GM06990 (cell line): ENCODE measurements around the gene SLFN12.

Experiments used
- DNase-seq: peaks from one replicate; pipeline ENCODE4 v3.0.0-alpha.2; 2011; ENCODE audit not compliant: insufficient read length; ENCODE audit errors: extremely low read depth
- H3K27me3 ChIP-seq: replicated peaks from 2 replicates; pipeline ENCODE4 v1.6.0; 2011; ENCODE audit warnings: low read length; ENCODE audit not compliant: control insufficient read depth, insufficient read depth
- H3K36me3 ChIP-seq: 2 replicates; pipeline ENCODE4 v1.5.1; 2011; ENCODE audit warnings: low read length; ENCODE audit not compliant: control insufficient read depth, insufficient read depth
- H3K4me3 ChIP-seq: replicated peaks from 2 replicates; pipeline ENCODE4 v1.5.1; 2011; ENCODE audit warnings: low read depth, mild to moderate bottlenecking, control low read depth, low read length
- CTCF ChIP-seq: IDR thresholded peaks from 2 replicates; pipeline ENCODE4 v1.5.1; 2011; ENCODE audit warnings: low read length, control low read depth, mild to moderate bottlenecking, inconsistent platforms; ENCODE audit not compliant: insufficient read depth, poor library complexity, severe bottlenecking

Gene SLFN12

GRCh38 chr17:35372846-35373533, 59.3 kb downstream of the SLFN12 start:
- no peaks in the 10 kb centered on the region for H3K36me3 ChIP-seq
- peak; percentile 39 for DNase-seq
- H3K27me3 ChIP-seq = no peaks in the 10 kb centered on the region
- TF ChIP-seq CTCF = no peak
- H3K4me3 ChIP-seq = peak overlapping the region; percentile 78

GRCh38 chr17:35371934-35372333, 60.4 kb downstream of the SLFN12 start:
- Histone ChIP-seq H3K36me3 (no peaks in the 10 kb centered on the region), H3K4me3 (peak overlapping the region; percentile 78), H3K27me3 (no peaks in the 10 kb centered on the region)
- no peak for TF ChIP-seq CTCF
- no peak for DNase-seq

- no peak for TF ChIP-seq CTCF
- DNase-seq = peak; percentile 74
- no peaks in the 10 kb centered on the region for H3K27me3 ChIP-seq
- peaks cover 2% of the 10 kb centered on the region for H3K36me3 ChIP-seq
- peak overlapping the region; percentile 27 for H3K4me3 ChIP-seq
These were observed 64.0 kb downstream of the SLFN12 start for GRCh38 chr17:35368081-35368830.

- no peak overlapping the region for H3K4me3 ChIP-seq
- H3K36me3 ChIP-seq = peaks cover 2% of the 10 kb centered on the region
- no peak for TF ChIP-seq CTCF
- no peaks in the 10 kb centered on the region for H3K27me3 ChIP-seq
- DNase-seq = no peak
These were observed 71.3 kb downstream of the SLFN12 start for GRCh38 chr17:35361027-35361426.
